Suprapubic skin (tissue), 4 donors: ENCODE measurements around the gene TAF11L3. TPM values are rescaled to one million over a fixed set of nuclear protein-coding genes. Genes with fewer than 3 reads are reported as not detected.
"Not testable (repeated sequence)": the region's sequence is repeated elsewhere in the genome, so short reads cannot be mapped to it uniquely, and the experiment has no call there.

Experiments used
- DNase-seq, 2 donors: peaks; one replicate each; pipeline ENCODE4 v3.0.0-alpha.2; 2019; ENCODE audit warnings: low spot score in 2 of 2
- H3K27ac ChIP-seq: fragments of 200-600 bp; sonication (generic); one replicate; pipeline ENCODE4 v1.5.1; 2019
- H3K27me3 ChIP-seq: fragments of 200-600 bp; sonication (generic); one replicate; pipeline ENCODE4 v1.5.1; 2019
- H3K36me3 ChIP-seq: fragments of 200-600 bp; sonication (generic); one replicate; pipeline ENCODE4 v1.5.1; 2019
- H3K4me1 ChIP-seq: fragments of 200-600 bp; sonication (generic); one replicate; pipeline ENCODE4 v1.5.1; 2019
- H3K4me3 ChIP-seq: fragments of 200-600 bp; sonication (generic); one replicate; pipeline ENCODE4 v1.5.1; 2019; ENCODE audit warnings: mild to moderate bottlenecking
- H3K9me3 ChIP-seq: fragments of 200-600 bp; sonication (generic); one replicate; pipeline ENCODE4 v1.5.1; 2019
- WGBS: methylation state at CpG from one replicate; pipeline ENCODE4 v1.1.5; 2018; 5-methylcytosine and 5-hydroxymethylcytosine counted together
- total RNA-seq, 4 donors: library from RNA; depleted of rRNA; stranded (reverse); fragments of >200 nt; gene quantifications; one replicate each; pipeline ENCODE4 v1.1.0, GENCODE V29; 2016

Gene TAF11L3
- total RNA-seq, 4 donors from 2014 or later, result not detected

DNA sequence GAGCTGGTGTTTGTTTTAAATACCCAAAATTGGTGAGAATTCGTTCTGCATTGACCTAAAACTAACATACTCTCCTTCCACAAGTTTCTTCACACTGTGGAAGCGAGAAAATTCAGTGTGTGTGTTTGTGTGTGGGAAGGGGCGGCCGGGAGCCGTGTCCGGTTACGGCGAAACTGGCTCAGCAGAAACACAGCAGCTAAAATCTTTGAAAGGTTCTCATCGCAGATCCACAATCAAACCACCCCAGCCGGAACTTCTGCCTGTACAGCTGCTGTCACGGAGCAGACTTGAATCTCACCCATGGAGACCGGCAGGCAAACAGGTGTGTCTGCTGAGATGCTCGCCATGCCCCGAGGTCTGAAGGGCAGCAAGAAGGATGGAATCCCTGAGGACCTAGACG lies 10.2 kb downstream of the TAF11L3 start, which contains the start of gene TAF11L6:
TAF11L6 (plus strand) TSS at position 301 of the 400 bp plus-strand sequence.
- not testable (repeated sequence) for H3K9me3 ChIP-seq, H3K27ac ChIP-seq, H3K36me3 ChIP-seq, H3K27me3 ChIP-seq, H3K4me1 ChIP-seq, H3K4me3 ChIP-seq, DNase-seq
- no CpG with 5 or more reads among the region's 15 CpGs for WGBS

Other genes with a start within 250 kb of the TAF11L3 start
- not detected for gene TAF11L2, start 20.1 kb upstream of the TAF11L3 start, total RNA-seq
- gene TAF11L4, start 3.4 kb downstream of the TAF11L3 start, total RNA-seq, result not detected
- gene TAF11L5, start 6.9 kb downstream of the TAF11L3 start, total RNA-seq, result not detected
- not detected for gene TAF11L6, start 10.3 kb downstream of the TAF11L3 start, total RNA-seq
- gene TAF11L7, start 67.4 kb downstream of the TAF11L3 start, total RNA-seq, result not detected
- not detected for gene TAF11L8, start 72.6 kb downstream of the TAF11L3 start, total RNA-seq
- not detected for gene TAF11L9, start 76.0 kb downstream of the TAF11L3 start, total RNA-seq
- gene TAF11L10, start 79.5 kb downstream of the TAF11L3 start, total RNA-seq, result not detected
- gene TAF11L11, start 85.8 kb downstream of the TAF11L3 start, total RNA-seq, result not detected
- not detected for gene TAF11L12, start 92.0 kb downstream of the TAF11L3 start, total RNA-seq
- not detected for gene TAF11L13, start 113.7 kb downstream of the TAF11L3 start, total RNA-seq
- not detected for gene TAF11L14, start 116.1 kb downstream of the TAF11L3 start, total RNA-seq